CD8-positive, alpha-beta memory T cell (primary cell): ENCODE data around the gene LGR6. TPM values are rescaled to one million over a fixed set of nuclear protein-coding genes. Genes with fewer than 3 reads are reported as not detected.
"Not testable (repeated sequence)": the region's sequence is repeated elsewhere in the genome, so short reads cannot be mapped to it uniquely, and the experiment has no call there.

Experiments
- CTCF ChIA-PET: fragments of 350-600 bp; sonication (Branson Sonifier 250); formaldehyde crosslinking; loops from one replicate; lab custom pipeline; 2021; ENCODE audit warnings: antibody characterized with exemption; lab: Charles Lee
- POLR2A ChIA-PET: fragments of 350-600 bp; sonication (Branson Sonifier 250); formaldehyde crosslinking; loops from one replicate; lab custom pipeline; 2021; ENCODE audit warnings: antibody characterized with exemption; lab: Charles Lee
- DNase-seq, 5 donors: peaks; one replicate each; pipeline versions ENCODE4 v3.0.0 to v3.0.0-alpha.2; 2020 to 2022; ENCODE audit warnings: mixed read lengths in 1 of 5
- H3K27ac ChIP-seq: one replicate; pipeline ENCODE4 v1.7.0; 2013; ENCODE audit warnings: low read depth, mild to moderate bottlenecking, low read length, moderate library complexity
- H3K27me3 ChIP-seq: 2 replicates; pipeline ENCODE4 v1.7.0; 2013; ENCODE audit warnings: low read length, mild to moderate bottlenecking; ENCODE audit not compliant: insufficient read depth, poor library complexity, severe bottlenecking
- H3K36me3 ChIP-seq: 2 replicates; pipeline ENCODE4 v1.7.0; 2013; ENCODE audit warnings: mild to moderate bottlenecking, low read length, moderate library complexity; ENCODE audit not compliant: insufficient read depth
- H3K4me1 ChIP-seq: 2 replicates; pipeline ENCODE4 v1.7.0; 2013; ENCODE audit warnings: mild to moderate bottlenecking, low read length, moderate library complexity; ENCODE audit not compliant: insufficient read depth
- H3K4me3 ChIP-seq: 2 replicates; pipeline ENCODE4 v1.7.0; 2013; ENCODE audit warnings: mild to moderate bottlenecking, low read length
- H3K9me3 ChIP-seq: 2 replicates; pipeline ENCODE4 v1.7.0; 2013; ENCODE audit warnings: mild to moderate bottlenecking, low read length
- H3K27ac Mint-ChIP-seq, 8 donors: one replicate each; pipeline ENCODE4 v1.8.0; 2020 to 2021; ENCODE audit warnings: mixed read lengths in 8 of 8, mild to moderate bottlenecking in 6 of 8, inconsistent platforms in 3 of 8, moderate library complexity in 3 of 8
- H3K27me3 Mint-ChIP-seq, 2 donors: one replicate each; pipeline ENCODE4 v1.8.0; 2020 to 2021; ENCODE audit warnings: mixed read lengths in 2 of 2, mild to moderate bottlenecking in 1 of 2, moderate library complexity in 1 of 2
- H3K36me3 Mint-ChIP-seq, 3 donors: one replicate each; pipeline ENCODE4 v1.8.0; 2020 to 2021; ENCODE audit warnings: mixed read lengths in 3 of 3, inconsistent platforms in 1 of 3, mild to moderate bottlenecking in 1 of 3
- H3K4me1 Mint-ChIP-seq, 3 donors: one replicate each; pipeline ENCODE4 v1.8.0; 2020 to 2021; ENCODE audit warnings: mixed read lengths in 3 of 3, inconsistent platforms in 1 of 3, mild to moderate bottlenecking in 1 of 3
- H3K4me3 Mint-ChIP-seq, 7 donors: one replicate each; pipeline ENCODE4 v1.8.0; 2020 to 2021; ENCODE audit warnings: mixed read lengths in 7 of 7, mild to moderate bottlenecking in 6 of 7, moderate library complexity in 4 of 7, inconsistent platforms in 2 of 7
- H3K9me3 Mint-ChIP-seq, 5 donors: one replicate each; pipeline ENCODE4 v1.8.0; 2020 to 2022; ENCODE audit warnings: mixed read lengths in 5 of 5, mild to moderate bottlenecking in 3 of 5, moderate library complexity in 2 of 5, inconsistent platforms in 1 of 5
- polyA plus RNA-seq: library from polyadenylated mRNA; unstranded; fragments of 300-500 nt; fragmentation: Illumina TruSeq; gene quantifications from one replicate; pipeline ENCODE4 v1.2.3, GENCODE V29; 2021
- total RNA-seq, 2 experiments: library from RNA; stranded (reverse); gene quantifications; one replicate each; pipeline ENCODE4 v1.2.3, GENCODE V29; 2021

The LGR6 gene
- total and polyA plus RNA-seq, 3 experiments from 2014 or later = 0.40 to 3.1 (median 0.53) TPM

DNA sequence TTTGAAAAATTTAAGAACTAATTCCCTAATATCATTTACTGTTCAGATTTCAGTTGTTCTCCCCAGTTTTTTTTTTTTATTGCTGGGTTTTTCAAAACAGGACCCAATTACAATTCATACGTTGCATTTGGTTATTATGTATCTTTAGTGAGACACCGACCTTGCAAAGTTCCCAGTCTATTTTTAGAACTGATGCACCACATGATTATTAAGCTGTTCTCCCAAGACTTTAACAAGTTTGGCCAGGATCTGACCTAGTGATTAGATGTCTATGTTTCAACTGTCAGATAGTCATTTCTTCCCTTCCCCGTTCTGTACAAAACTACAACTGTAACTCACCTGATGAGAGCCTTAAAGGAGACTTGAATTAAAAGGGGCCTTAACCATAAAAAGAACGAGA lies 140.3 kb downstream of the LGR6 start:
- no peak for DNase-seq
- POLR2A ChIA-PET = no interaction called here
- Mint-ChIP-seq H3K36me3 (peaks cover 0 to 45% (median 15%) of the 10 kb centered on the region in 3 donors), H3K4me1 (no peaks in the 10 kb centered on the region), H3K27me3 (no peaks in the 10 kb centered on the region), H3K27ac (peak overlapping the region in 1 of 8 donors; percentile 5), H3K4me3 (no peak overlapping the region), H3K9me3 (no peaks in the 10 kb centered on the region)
- H3K36me3 ChIP-seq = no peaks in the 10 kb centered on the region
- H3K27me3 ChIP-seq = no peaks in the 10 kb centered on the region
- H3K27ac ChIP-seq = no peak overlapping the region
- H3K4me1 ChIP-seq = no peaks in the 10 kb centered on the region
- CTCF ChIA-PET = no interaction called here
- no peaks in the 10 kb centered on the region for H3K9me3 ChIP-seq
- H3K4me3 ChIP-seq = no peak overlapping the region

DNA sequence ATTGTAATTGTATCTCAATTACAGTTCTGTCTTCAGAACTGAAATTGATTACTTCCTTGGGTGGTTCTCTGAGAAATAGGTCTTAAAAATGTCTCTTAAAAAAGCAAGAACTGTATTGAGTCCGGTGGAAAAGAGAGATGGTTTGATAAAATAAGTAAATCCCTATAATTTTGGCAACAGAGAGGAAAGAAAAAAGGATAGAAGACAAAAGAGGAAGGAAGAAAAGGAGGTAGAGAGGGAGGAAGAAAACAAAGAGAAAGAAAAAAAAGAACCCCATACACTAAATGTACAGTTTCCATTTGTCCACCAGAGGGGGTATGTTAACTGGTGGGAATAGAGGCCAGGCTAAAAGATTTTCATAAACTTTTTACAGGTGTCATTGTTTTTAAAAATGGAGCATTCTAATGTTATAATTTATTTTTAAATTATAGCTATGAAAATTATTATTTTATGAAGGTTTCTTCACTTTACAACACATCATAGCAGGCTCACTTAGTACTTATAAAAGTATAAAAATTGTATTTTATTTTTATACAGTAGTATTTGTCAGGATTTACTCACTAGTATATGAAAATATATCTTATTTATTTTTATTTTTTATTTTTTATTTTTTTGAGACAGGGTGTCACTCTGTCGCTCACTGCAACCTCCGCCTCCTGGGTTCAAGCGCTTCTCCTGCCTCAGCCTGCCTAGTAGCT lies 150.2 kb downstream of the LGR6 start:
- ChIA-PET POLR2A (no interaction called here), CTCF (interaction anchor here (0.6 to 4.8 kb wide), 4 partner anchors 10 to 374 kb away, joined by 3 to 35 read pairs (median 5); no protein-coding TSS in a partner anchor)
- peaks cover 0 to 6% of the 10 kb centered on the region in 2 donors for H3K27me3 Mint-ChIP-seq
- peaks cover 15% of the 10 kb centered on the region for H3K4me1 ChIP-seq
- H3K4me1 Mint-ChIP-seq = peaks cover 26 to 40% (median 33%) of the 10 kb centered on the region in 3 donors
- peak overlapping the region in 5 of 8 donors; percentile 62 to 76 (median 70) for H3K27ac Mint-ChIP-seq
- H3K36me3 Mint-ChIP-seq = peaks cover 0 to 10% (median 0%) of the 10 kb centered on the region in 3 donors
- peak in 2 of 5 donors; percentile 49 to 53 for DNase-seq
- H3K4me3 Mint-ChIP-seq = peak overlapping the region in 5 of 7 donors; percentile 23 to 72 (median 50)
- no peaks in the 10 kb centered on the region for H3K27me3 ChIP-seq
- no peaks in the 10 kb centered on the region for H3K9me3 ChIP-seq
- H3K36me3 ChIP-seq = no peaks in the 10 kb centered on the region
- H3K9me3 Mint-ChIP-seq = no peaks in the 10 kb centered on the region
- no peak overlapping the region for H3K27ac ChIP-seq
- no peak overlapping the region for H3K4me3 ChIP-seq

GRCh38 chr1:202348005-202348508 lies 154.5 kb downstream of the LGR6 start:
- H3K9me3 Mint-ChIP-seq = no peaks in the 10 kb centered on the region
- Histone ChIP-seq H3K27me3 (no peaks in the 10 kb centered on the region), H3K27ac (peak overlapping the region; percentile 83), H3K4me1 (peaks cover 15% of the 10 kb centered on the region), H3K36me3 (no peaks in the 10 kb centered on the region), H3K9me3 (no peaks in the 10 kb centered on the region), H3K4me3 (peak overlapping the region; percentile 87)
- no peaks in the 10 kb centered on the region for H3K27me3 Mint-ChIP-seq
- POLR2A ChIA-PET = interaction anchor here (0.6 kb wide), 1 partner anchor 512 kb away, joined by 6 read pairs; no protein-coding TSS in a partner anchor
- CTCF ChIA-PET = interaction anchor here (1.0 kb wide), 1 partner anchor 10 kb away, joined by 3 read pairs; no protein-coding TSS in a partner anchor
- peaks cover 24 to 40% (median 39%) of the 10 kb centered on the region in 3 donors for H3K4me1 Mint-ChIP-seq
- no peak for DNase-seq
- peaks cover 0 to 7% (median 0%) of the 10 kb centered on the region in 3 donors for H3K36me3 Mint-ChIP-seq
- peak overlapping the region; percentile 89 to 100 (median 93) for H3K4me3 Mint-ChIP-seq
- peak overlapping the region; percentile 83 to 97 (median 92) for H3K27ac Mint-ChIP-seq

- H3K36me3 Mint-ChIP-seq = peaks cover 0 to 7% (median 0%) of the 10 kb centered on the region in 3 donors
- peaks cover 24 to 37% (median 36%) of the 10 kb centered on the region in 3 donors for H3K4me1 Mint-ChIP-seq
- no peaks in the 10 kb centered on the region for H3K36me3 ChIP-seq
- peaks cover 15% of the 10 kb centered on the region for H3K4me1 ChIP-seq
- no peaks in the 10 kb centered on the region for H3K9me3 ChIP-seq
- peak within 1 kb of the TSS; percentile 83 for H3K27ac ChIP-seq
- H3K27me3 Mint-ChIP-seq = no peaks in the 10 kb centered on the region
- ChIA-PET POLR2A (interaction anchor here (0.6 kb wide), 1 partner anchor 513 kb away, joined by 6 read pairs; no protein-coding TSS in a partner anchor), CTCF (interaction anchor here (1.0 kb wide), 1 partner anchor 11 kb away, joined by 3 read pairs; no protein-coding TSS in a partner anchor)
- no peaks in the 10 kb centered on the region for H3K27me3 ChIP-seq
- peak within 1 kb of the TSS; percentile 87 for H3K4me3 ChIP-seq
- H3K4me3 Mint-ChIP-seq = peak within 1 kb of the TSS; percentile 89 to 100 (median 93)
- peak within 1 kb of the TSS; percentile 83 to 97 (median 92) for H3K27ac Mint-ChIP-seq
- no peaks in the 10 kb centered on the region for H3K9me3 Mint-ChIP-seq
- peak; percentile 93 to 98 (median 94) for DNase-seq
Measured at GRCh38 chr1:202348509-202349205, 155.1 kb downstream of the LGR6 start, which contains the start of gene PPP1R12B. PPP1R12B (plus strand) TSS chr1:202348699; CDS start chr1:202348852, 153 bp downstream.

DNA sequence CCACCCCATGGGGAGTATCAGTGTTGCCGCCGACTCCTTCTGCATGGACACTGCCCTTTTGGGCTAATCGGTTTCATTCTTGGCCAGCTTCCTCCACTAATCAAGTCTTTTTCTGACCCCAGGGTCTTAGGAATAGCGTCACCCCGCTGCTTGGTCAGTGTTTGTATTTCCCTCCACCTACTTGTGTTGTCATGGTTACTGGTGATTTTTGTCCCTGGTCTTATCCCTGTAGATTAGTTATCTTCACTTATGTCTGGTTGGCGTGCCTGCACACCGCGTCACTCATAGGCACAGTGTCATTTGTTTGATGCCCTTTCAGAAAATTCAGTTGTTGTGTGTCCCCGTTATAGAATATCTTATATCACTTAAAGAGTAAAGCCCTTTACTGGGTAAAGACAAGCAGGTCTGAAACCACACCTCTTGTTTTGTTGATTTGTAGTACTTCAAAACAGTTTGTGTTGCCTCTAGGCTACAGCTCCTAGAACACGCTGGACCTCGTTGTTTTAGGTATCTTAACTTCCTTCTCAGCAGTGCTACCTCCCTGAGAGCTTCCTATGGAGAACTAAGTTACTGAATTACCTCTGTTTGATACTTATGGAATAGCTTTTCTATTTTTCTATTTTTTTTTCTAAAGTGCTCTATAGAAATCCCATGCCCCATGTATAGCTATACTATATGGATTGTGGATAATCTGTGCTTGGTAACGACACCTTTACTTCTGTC lies 155.8 kb downstream of the LGR6 start:
- H3K4me3 ChIP-seq = peak overlapping the region; percentile 87
- H3K27ac Mint-ChIP-seq = peak overlapping the region; percentile 51 to 97 (median 86)

DNA sequence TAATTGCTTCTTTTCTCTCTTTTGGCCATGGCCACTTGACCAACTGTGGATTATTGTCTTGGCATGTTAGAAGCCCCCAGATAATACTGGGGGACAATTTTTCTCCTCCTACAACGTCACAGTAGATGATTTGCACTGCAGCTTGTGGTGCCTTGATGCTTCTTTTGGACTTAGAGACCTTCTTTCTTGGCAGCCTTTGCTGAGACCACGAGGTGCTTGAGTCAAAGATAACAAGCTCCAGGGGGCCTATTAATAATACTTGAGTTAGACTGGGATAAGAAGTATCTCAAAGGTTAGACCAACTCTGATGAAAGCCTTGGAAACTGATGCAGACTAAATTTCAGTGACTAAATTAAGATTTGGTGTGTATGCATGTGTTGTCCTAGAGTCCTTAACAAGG lies 158.1 kb downstream of the LGR6 start:
- no peaks in the 10 kb centered on the region for H3K27me3 Mint-ChIP-seq
- H3K4me1 Mint-ChIP-seq = peaks cover 24 to 45% (median 40%) of the 10 kb centered on the region in 3 donors
- POLR2A ChIA-PET = no interaction called here
- Histone ChIP-seq H3K27ac (no peak overlapping the region), H3K27me3 (no peaks in the 10 kb centered on the region), H3K4me1 (peaks cover 15% of the 10 kb centered on the region), H3K36me3 (no peaks in the 10 kb centered on the region), H3K9me3 (no peaks in the 10 kb centered on the region), H3K4me3 (no peak overlapping the region)
- H3K27ac Mint-ChIP-seq = no peak overlapping the region
- peak overlapping the region in 1 of 7 donors; percentile 43 for H3K4me3 Mint-ChIP-seq
- CTCF ChIA-PET = interaction anchor here (1.8 kb wide), 1 partner anchor 10 kb away, joined by 9 read pairs; the partner anchor contains the start of gene UBE2T
- H3K36me3 Mint-ChIP-seq = peaks cover 0 to 7% (median 1%) of the 10 kb centered on the region in 3 donors
- no peak for DNase-seq
- H3K9me3 Mint-ChIP-seq = no peaks in the 10 kb centered on the region

More for the DNA sequence above, 155.8 kb downstream of the LGR6 start:
- no peaks in the 10 kb centered on the region for H3K9me3 ChIP-seq
- DNase-seq = peak in 2 of 5 donors; percentile 2 to 18
- Mint-ChIP-seq H3K27me3 (no peaks in the 10 kb centered on the region), H3K9me3 (no peaks in the 10 kb centered on the region), H3K4me1 (peaks cover 23 to 36% (median 34%) of the 10 kb centered on the region in 3 donors), H3K4me3 (peak overlapping the region; percentile 89 to 100 (median 93)), H3K36me3 (peaks cover 0 to 7% (median 0%) of the 10 kb centered on the region in 3 donors)
- H3K36me3 ChIP-seq = no peaks in the 10 kb centered on the region
- peaks cover 15% of the 10 kb centered on the region for H3K4me1 ChIP-seq
- no peaks in the 10 kb centered on the region for H3K27me3 ChIP-seq
- peak overlapping the region; percentile 83 for H3K27ac ChIP-seq
- POLR2A ChIA-PET = no interaction called here
- CTCF ChIA-PET = no interaction called here

DNA sequence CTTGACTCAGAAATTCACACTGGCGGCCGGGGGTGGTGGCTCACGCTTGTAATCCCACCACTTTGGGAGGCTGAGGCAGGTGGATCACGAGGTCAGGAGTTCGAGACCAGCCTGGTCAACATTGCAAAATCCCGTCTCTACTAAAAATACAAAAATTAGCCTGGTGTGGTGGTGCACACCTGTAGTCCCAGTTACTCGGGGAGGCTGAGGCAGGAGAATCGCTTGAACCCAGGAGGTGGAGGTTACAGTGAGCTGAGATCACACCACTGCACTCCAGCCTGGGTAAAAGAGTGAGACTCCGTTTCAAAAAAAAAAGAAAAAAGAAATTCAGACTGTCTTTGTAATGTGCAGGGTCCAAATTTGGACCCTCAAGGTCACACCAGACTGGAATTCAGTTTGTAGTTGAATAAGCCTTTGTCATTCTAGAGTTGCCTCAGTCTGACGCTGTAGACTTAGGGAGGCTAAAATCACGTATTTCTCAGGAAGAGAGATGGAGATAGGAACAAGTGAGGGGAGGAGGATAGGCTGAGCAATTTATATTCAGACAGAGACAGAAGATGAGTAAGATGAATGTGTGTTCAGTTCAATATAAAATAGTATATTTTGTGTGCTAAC lies 159.1 kb downstream of the LGR6 start:
- H3K27me3 ChIP-seq, H3K9me3 Mint-ChIP-seq, H3K9me3 ChIP-seq, H3K36me3 Mint-ChIP-seq, H3K27me3 Mint-ChIP-seq, H3K27ac ChIP-seq, H3K4me3 ChIP-seq, CTCF ChIA-PET, H3K36me3 ChIP-seq, DNase-seq, POLR2A ChIA-PET: not testable (repeated sequence)
- H3K4me1 ChIP-seq = peaks cover 15% of the 10 kb centered on the region
- Mint-ChIP-seq H3K4me1 (peaks cover 26 to 44% (median 42%) of the 10 kb centered on the region in 3 donors), H3K4me3 (peak overlapping the region in 1 of 7 donors; percentile 55), H3K27ac (peak overlapping the region in 1 of 8 donors; percentile 76)
